ENCODE data around the gene PEMT. TPM values are rescaled to one million over a fixed set of nuclear protein-coding genes. Genes with fewer than 3 reads are reported as not detected.

The PEMT gene
- total RNA-seq, 1 experiment from 2014 or later = 29.5 TPM

- Histone ChIP-seq H3K27me3 (replicated peaks; ENCODE audit: control insufficient read depth, insufficient read depth, low read length) (no peaks in the 10 kb centered on the region), H3K4me1 (no peaks in the 10 kb centered on the region)
These were observed 122.2 kb downstream of the PEMT start for GRCh38 chr17:17469358-17469757.

GRCh38 chr17:17468217-17469010 lies 123.1 kb downstream of the PEMT start:
- Histone ChIP-seq H3K9me3 (no peaks in the 10 kb centered on the region), H3K4me1 (no peaks in the 10 kb centered on the region), H3K36me3 (ENCODE audit: control insufficient read depth, insufficient read depth, low read length) (no peaks in the 10 kb centered on the region), H3K27me3 (replicated peaks; ENCODE audit: control insufficient read depth, insufficient read depth, low read length) (no peaks in the 10 kb centered on the region), H3K4me3 (ENCODE audit: low read depth, low read length) (no peak overlapping the region)
- Mint-ChIP-seq H3K27ac (ENCODE audit: unreplicated experiment) (no peak overlapping the region), H3K9me3 (ENCODE audit: unreplicated experiment) (no peaks in the 10 kb centered on the region), H3K4me1 (ENCODE audit: low read depth, unreplicated experiment) (no peaks in the 10 kb centered on the region), H3K4me3 (ENCODE audit: unreplicated experiment) (no peak overlapping the region), H3K36me3 (ENCODE audit: insufficient read depth, unreplicated experiment) (no peaks in the 10 kb centered on the region), H3K27me3 (ENCODE audit: insufficient read depth, unreplicated experiment) (peaks cover 4% of the 10 kb centered on the region)
- BruUV-seq (replicated peaks) = no TSS peak
- TF ChIP-seq CTCF (IDR thresholded peaks at IDR 0.05; ENCODE audit: insufficient read depth in 1 of 2, low read depth in 1 of 2, low read length in 1 of 2, severe bottlenecking in 1 of 2, unreplicated experiment in 1 of 2) = no peak
- no peak for DNase-seq
- intact Hi-C loops (cut with micrococcal nuclease; ENCODE audit: unreplicated experiment) = no loop called here
- POLR2A ChIA-PET = no interaction called here
- CTCF ChIA-PET = interaction anchor here (1.0 kb wide), 1 partner anchor 33 kb away, joined by 3 read pairs; no protein-coding TSS in a partner anchor

More at GRCh38 chr17:17469358-17469757, 122.2 kb downstream of the PEMT start:
- no peak for TF ChIP-seq CTCF (IDR thresholded peaks at IDR 0.05; ENCODE audit: insufficient read depth in 1 of 2, low read depth in 1 of 2, low read length in 1 of 2, severe bottlenecking in 1 of 2, unreplicated experiment in 1 of 2)
- Histone ChIP-seq H3K36me3 (ENCODE audit: control insufficient read depth, insufficient read depth, low read length) (no peaks in the 10 kb centered on the region), H3K4me3 (ENCODE audit: low read depth, low read length) (no peak overlapping the region), H3K9me3 (no peaks in the 10 kb centered on the region)
- no peak overlapping the region for H3K27ac Mint-ChIP-seq (ENCODE audit: unreplicated experiment)
- ChIA-PET CTCF (no interaction called here), POLR2A (no interaction called here)
- no peaks in the 10 kb centered on the region for H3K9me3 Mint-ChIP-seq (ENCODE audit: unreplicated experiment)
- no TSS peak for BruUV-seq (replicated peaks)
- no peak overlapping the region for H3K4me3 Mint-ChIP-seq (ENCODE audit: unreplicated experiment)
- intact Hi-C loops (cut with micrococcal nuclease; ENCODE audit: unreplicated experiment) = no loop called here
- no peaks in the 10 kb centered on the region for H3K36me3 Mint-ChIP-seq (ENCODE audit: insufficient read depth, unreplicated experiment)
- DNase-seq = no peak
- H3K27me3 Mint-ChIP-seq (ENCODE audit: insufficient read depth, unreplicated experiment) = peaks cover 6% of the 10 kb centered on the region
- no peaks in the 10 kb centered on the region for H3K4me1 Mint-ChIP-seq (ENCODE audit: low read depth, unreplicated experiment)

GRCh38 chr17:17467720-17468119 lies 123.8 kb downstream of the PEMT start:
- Histone ChIP-seq H3K27me3 (replicated peaks; ENCODE audit: control insufficient read depth, insufficient read depth, low read length) (no peaks in the 10 kb centered on the region), H3K36me3 (ENCODE audit: control insufficient read depth, insufficient read depth, low read length) (no peaks in the 10 kb centered on the region), H3K4me3 (ENCODE audit: low read depth, low read length) (no peak overlapping the region), H3K4me1 (no peaks in the 10 kb centered on the region), H3K9me3 (no peaks in the 10 kb centered on the region)
- no peak for TF ChIP-seq CTCF (IDR thresholded peaks at IDR 0.05; ENCODE audit: insufficient read depth in 1 of 2, low read depth in 1 of 2, low read length in 1 of 2, severe bottlenecking in 1 of 2, unreplicated experiment in 1 of 2)
- DNase-seq = no peak
- Mint-ChIP-seq H3K36me3 (ENCODE audit: insufficient read depth, unreplicated experiment) (no peaks in the 10 kb centered on the region), H3K27ac (ENCODE audit: unreplicated experiment) (no peak overlapping the region), H3K27me3 (ENCODE audit: insufficient read depth, unreplicated experiment) (peaks cover 4% of the 10 kb centered on the region), H3K4me3 (ENCODE audit: unreplicated experiment) (no peak overlapping the region), H3K4me1 (ENCODE audit: low read depth, unreplicated experiment) (no peaks in the 10 kb centered on the region), H3K9me3 (ENCODE audit: unreplicated experiment) (no peaks in the 10 kb centered on the region)
- CTCF ChIA-PET = interaction anchor here (0.6 to 1.0 kb wide), 2 partner anchors 32 to 321 kb away, joined by 3 read pairs; no protein-coding TSS in a partner anchor
- intact Hi-C loops (cut with micrococcal nuclease; ENCODE audit: unreplicated experiment) = no loop called here
- no TSS peak for BruUV-seq (replicated peaks)
- POLR2A ChIA-PET = no interaction called here
